ENCODE measurements around the gene MAP4K1. TPM values are rescaled to one million over a fixed set of nuclear protein-coding genes. Genes with fewer than 3 reads are reported as not detected.

The MAP4K1 gene
- total RNA-seq, 1 experiment from 2014 or later = 11.1 TPM

- Histone ChIP-seq H3K4me1 (ENCODE audit: control insufficient read depth, insufficient read depth, low read length) (no peaks in the 10 kb centered on the region), H3K9me3 (ENCODE audit: control insufficient read depth, insufficient read depth, low read depth, low read length) (no peaks in the 10 kb centered on the region), H3K4me3 (ENCODE audit: low read depth in 2 of 2, low read length in 2 of 2) (no peak overlapping the region), H3K27ac (ENCODE audit: low read length) (no peak overlapping the region), H3K36me3 (ENCODE audit: control insufficient read depth, insufficient read depth, low read length) (no peaks in the 10 kb centered on the region), H3K27me3 (ENCODE audit: control insufficient read depth, insufficient read depth, low read length) (no peaks in the 10 kb centered on the region)
- ChIA-PET CTCF (no interaction called here), POLR2A (no interaction called here)
- ATAC-seq (no peak), DNase-seq (ENCODE audit: low read depth, low spot score) (no peak)
- in situ Hi-C loops (cut with HindIII; ENCODE audit: low pct_unique_long_range_greater_than_20kb, low sequenced_read_pairs) (loop anchor here (10.0 kb wide), 1 partner anchor 63 kb away; no protein-coding TSS in a partner anchor), intact Hi-C loops (cut with micrococcal nuclease; ENCODE audit: unreplicated experiment) (no loop called here)
- TF ChIP-seq CTCF (IDR thresholded peaks at IDR 0.05) (no peak), SIN3A (IDR thresholded peaks at IDR 0.05; ENCODE audit: borderline replicate concordance, insufficient read depth, low read depth, low read length) (no peak), POLR2AphosphoS5 (IDR thresholded peaks at IDR 0.05; ENCODE audit: low read depth, low read length) (no peak), TCF7L2 (IDR thresholded peaks at IDR 0.05; ENCODE audit: low read depth, low read length) (no peak), REST (IDR thresholded peaks at IDR 0.05; ENCODE audit: insufficient read depth in 1 of 2, low read depth in 2 of 2, low read length in 1 of 2) (no peak)
- BruUV-seq (replicated peaks) = no TSS peak
These were observed 29.7 kb downstream of the MAP4K1 start for GRCh38 chr19:38588041-38588440.

GRCh38 chr19:38587562-38587961 is 30.2 kb downstream of the MAP4K1 start:
- ChIA-PET POLR2A (no interaction called here), CTCF (interaction anchor here (0.6 to 1.5 kb wide), 2 partner anchors 31 to 584 kb away, joined by 4 to 10 read pairs; partner anchors contain the start of gene EIF3K)
- Histone ChIP-seq H3K4me1 (ENCODE audit: control insufficient read depth, insufficient read depth, low read length) (no peaks in the 10 kb centered on the region), H3K27me3 (ENCODE audit: control insufficient read depth, insufficient read depth, low read length) (no peaks in the 10 kb centered on the region), H3K27ac (ENCODE audit: low read length) (no peak overlapping the region), H3K36me3 (ENCODE audit: control insufficient read depth, insufficient read depth, low read length) (no peaks in the 10 kb centered on the region), H3K4me3 (ENCODE audit: low read depth in 2 of 2, low read length in 2 of 2) (no peak overlapping the region), H3K9me3 (ENCODE audit: control insufficient read depth, insufficient read depth, low read depth, low read length) (no peaks in the 10 kb centered on the region)
- BruUV-seq (replicated peaks) = no TSS peak
- ATAC-seq (no peak), DNase-seq (ENCODE audit: low read depth, low spot score) (no peak)
- intact Hi-C loops (cut with micrococcal nuclease; ENCODE audit: unreplicated experiment) (no loop called here), in situ Hi-C loops (cut with HindIII; ENCODE audit: low pct_unique_long_range_greater_than_20kb, low sequenced_read_pairs) (loop anchor here (10.0 kb wide), 1 partner anchor 63 kb away; no protein-coding TSS in a partner anchor)
- no peak for TF ChIP-seq SIN3A (IDR thresholded peaks at IDR 0.05; ENCODE audit: borderline replicate concordance, insufficient read depth, low read depth, low read length)
- TF ChIP-seq TCF7L2 (IDR thresholded peaks at IDR 0.05; ENCODE audit: low read depth, low read length) = no peak
- no peak for TF ChIP-seq REST (IDR thresholded peaks at IDR 0.05; ENCODE audit: insufficient read depth in 1 of 2, low read depth in 2 of 2, low read length in 1 of 2)
- TF ChIP-seq CTCF (IDR thresholded peaks at IDR 0.05) = no peak
- no peak for TF ChIP-seq POLR2AphosphoS5 (IDR thresholded peaks at IDR 0.05; ENCODE audit: low read depth, low read length)
